ENCODE measurements around the gene SETD6.

GRCh38 chr16:58472827-58473226 is 42.5 kb upstream of the SETD6 start:
- TF ChIP-seq GATA2 (IDR thresholded peaks at IDR 0.05; ENCODE audit: low read depth, low read length) (no peak), GATA3 (IDR thresholded peaks at IDR 0.05; ENCODE audit: low read depth, low read length) (no peak)

Measured in SH-SY5Y (cell line).